HG03439 (cell line): ENCODE data around the gene GRIA3.

Experiments used
- ATAC-seq: cut with Tn5 transposase; IDR thresholded peaks from one replicate; pipeline ENCODE4 v1.9.1; 2021; ENCODE audit warnings: mild to moderate bottlenecking, moderate library complexity; ENCODE audit not compliant: unreplicated experiment

The GRIA3 gene

GRCh38 chrX:123184219-123184865, at the start of gene GRIA3:
Gene GRIA3 (plus strand): TSS chrX:123184278. CDS start chrX:123184536, 258 bp downstream.
- no peak for ATAC-seq

GRCh38 chrX:123138473-123138872, 45.6 kb upstream of the GRIA3 start:
- ATAC-seq, result no peak

DNA sequence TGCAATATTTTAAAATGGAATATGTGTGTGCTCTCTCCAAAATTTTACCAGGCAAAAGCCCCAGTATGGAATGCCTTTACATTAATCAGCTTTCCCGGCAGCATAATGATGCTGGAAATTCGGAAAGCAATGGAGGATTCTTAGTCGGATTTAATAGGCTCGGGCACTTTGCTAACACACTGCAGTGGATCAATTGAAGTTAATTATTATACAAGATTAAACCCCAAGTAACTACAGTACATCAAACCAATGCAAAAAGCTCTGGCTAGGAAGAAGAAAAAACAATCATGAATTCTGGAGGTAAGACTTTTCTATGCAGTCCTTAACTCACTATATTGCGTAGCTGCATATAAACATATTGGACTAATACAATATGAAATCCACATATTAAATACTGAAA, 43.6 kb upstream of the GRIA3 start:
- no peak for ATAC-seq

GRCh38 chrX:123140904-123141303, 43.2 kb upstream of the GRIA3 start:
- ATAC-seq, result no peak

DNA sequence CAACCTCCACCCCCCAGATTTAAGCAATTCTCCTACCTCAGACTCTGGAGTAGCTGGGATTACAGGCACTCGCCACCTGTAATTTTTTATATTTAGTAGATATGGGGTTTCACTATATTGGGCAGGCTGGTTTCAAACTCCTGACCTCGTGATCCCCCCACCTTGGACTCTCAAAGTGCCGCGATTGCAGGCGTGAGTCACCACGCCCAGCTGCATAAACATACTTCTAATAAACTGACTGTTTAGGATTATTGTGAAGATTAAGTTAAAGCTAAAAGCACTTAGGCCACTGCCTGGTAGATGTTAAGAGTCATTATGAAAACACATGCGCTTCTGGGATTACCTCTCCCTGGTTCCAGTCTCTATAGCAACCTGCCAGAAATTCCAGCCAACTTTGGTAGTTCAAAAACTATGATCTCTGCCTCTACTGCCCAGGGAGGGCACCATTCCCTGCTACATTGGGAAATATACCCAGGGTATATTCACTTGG, 30.2 kb upstream of the GRIA3 start:
- no peak for ATAC-seq

- ATAC-seq, result no peak
Observed at GRCh38 chrX:123155327-123155726, 28.8 kb upstream of the GRIA3 start.

GRCh38 chrX:123157586-123157985, 26.5 kb upstream of the GRIA3 start:
- ATAC-seq, result no peak

GRCh38 chrX:123159403-123159802, 24.7 kb upstream of the GRIA3 start:
- no peak for ATAC-seq

GRCh38 chrX:123167621-123168020, 16.5 kb upstream of the GRIA3 start:
- no peak for ATAC-seq

DNA sequence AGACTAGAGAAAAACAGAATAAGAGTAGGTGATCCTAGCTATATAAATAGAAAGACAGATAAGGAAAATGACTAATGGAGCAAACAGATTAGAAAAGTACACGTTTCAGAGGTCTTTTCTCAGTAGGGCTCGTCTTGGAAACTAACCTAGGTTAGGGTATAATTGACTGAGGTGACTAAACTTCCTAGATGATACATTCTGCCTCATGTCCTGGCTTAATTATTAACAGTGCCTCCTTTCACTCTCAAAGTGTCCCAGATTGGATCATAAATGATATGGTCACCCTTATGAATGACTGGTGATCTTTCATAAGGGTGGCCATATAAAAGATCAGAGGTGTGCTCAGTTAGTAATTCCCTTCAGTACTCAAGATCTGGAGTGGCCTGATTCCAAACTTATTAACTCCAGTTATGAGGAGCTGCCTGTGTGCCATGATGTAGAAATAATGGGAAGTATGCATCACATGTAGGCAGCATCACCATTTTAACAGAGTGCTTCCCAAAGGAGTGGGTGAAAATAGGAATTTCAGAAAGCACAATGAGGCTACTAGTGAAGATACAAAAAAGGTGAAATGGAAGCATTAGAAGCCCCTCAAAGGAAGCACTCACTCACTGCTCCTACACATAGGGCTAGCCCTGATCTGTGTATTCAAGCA, 14.7 kb upstream of the GRIA3 start:
- ATAC-seq, result no peak

DNA sequence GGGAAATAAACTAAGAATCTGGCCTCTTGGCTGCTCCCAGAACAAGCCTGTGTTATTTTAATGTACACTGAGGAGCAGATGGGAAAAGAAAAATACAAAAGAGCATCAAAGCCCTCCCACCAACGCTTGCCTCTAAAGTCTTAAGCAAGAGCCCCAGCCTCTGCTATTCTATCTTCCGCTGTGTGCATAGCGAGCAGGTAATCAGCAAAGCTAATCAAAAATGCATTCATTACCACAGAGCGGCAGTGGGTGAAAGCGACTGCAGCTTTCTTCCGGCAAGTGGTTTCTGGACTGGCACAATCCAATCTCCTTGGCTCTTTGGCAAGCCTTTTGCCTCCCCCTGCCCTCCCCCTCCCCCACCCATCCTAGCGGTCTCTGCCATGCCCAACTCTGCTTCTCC, 13.5 kb upstream of the GRIA3 start:
- no peak for ATAC-seq

- ATAC-seq, result no peak
Observed at GRCh38 chrX:123171781-123172180, 12.3 kb upstream of the GRIA3 start.

DNA sequence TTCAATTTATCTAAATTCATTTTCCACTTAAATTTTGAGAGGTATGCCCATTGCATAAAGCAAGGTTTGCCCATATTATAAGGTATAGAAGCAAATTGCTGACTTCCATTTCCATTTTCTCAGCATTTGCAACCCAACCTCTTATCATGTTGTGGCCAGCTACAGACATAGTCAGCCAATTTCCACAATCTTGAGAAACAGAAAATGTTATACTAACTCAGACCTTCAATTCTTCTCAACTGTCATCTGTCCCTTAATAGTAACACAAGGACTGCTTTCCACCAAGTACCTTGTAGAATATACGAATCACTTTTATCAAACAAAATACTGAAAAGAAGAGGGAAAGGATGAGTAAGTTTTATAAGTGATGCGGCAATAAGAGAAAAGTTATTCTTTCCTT, 11.2 kb upstream of the GRIA3 start:
- no peak for ATAC-seq

DNA sequence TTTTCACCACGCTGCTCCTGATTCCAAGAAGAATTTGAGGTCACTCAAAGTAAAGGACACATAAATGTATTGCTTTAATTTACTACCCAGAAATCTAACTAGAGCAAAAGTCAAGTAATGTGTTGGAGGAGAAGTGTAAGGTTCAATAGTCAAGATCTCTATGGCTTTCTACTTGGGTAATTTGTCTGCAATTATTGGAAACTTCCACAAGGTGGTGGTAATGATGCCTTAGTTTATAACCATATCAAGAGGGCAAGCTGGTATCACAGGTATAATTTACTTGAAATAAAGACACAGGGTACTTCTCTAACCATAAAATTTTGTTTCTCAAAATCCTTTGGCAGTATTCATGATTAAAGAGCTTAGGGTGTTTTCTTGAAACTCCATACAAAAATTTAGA, 10.2 kb upstream of the GRIA3 start:
- no peak for ATAC-seq

GRCh38 chrX:123175366-123176122, 8.5 kb upstream of the GRIA3 start:
- no peak for ATAC-seq

- ATAC-seq, result no peak
Observed at GRCh38 chrX:123181233-123181914, 2.7 kb upstream of the GRIA3 start.

DNA sequence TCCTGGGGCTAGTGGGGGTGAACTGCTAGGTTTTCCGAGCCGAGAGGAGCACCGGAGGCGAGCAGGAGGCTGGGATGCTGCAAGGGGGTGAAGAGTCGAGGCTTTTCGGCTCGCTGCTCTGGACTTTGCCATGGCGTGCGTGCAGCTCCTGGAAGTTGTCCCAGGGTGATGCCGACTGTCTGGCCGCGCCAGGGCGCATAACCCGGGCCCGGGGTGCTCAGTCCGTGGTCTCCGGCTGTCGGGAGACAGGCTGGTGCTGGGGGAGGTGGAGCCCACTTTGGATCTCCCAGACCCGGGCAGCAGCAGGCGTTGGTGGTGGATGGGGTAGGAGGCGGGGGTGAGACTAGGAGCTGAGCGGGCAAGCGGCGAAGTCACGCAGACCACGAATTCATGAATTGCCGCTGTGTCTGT, 793 bp downstream of the GRIA3 start:
- no peak for ATAC-seq

- no peak for ATAC-seq
Observed at GRCh38 chrX:123185721-123186120, 1.6 kb downstream of the GRIA3 start.

GRCh38 chrX:123186801-123187200, 2.7 kb downstream of the GRIA3 start:
- ATAC-seq, result no peak

DNA sequence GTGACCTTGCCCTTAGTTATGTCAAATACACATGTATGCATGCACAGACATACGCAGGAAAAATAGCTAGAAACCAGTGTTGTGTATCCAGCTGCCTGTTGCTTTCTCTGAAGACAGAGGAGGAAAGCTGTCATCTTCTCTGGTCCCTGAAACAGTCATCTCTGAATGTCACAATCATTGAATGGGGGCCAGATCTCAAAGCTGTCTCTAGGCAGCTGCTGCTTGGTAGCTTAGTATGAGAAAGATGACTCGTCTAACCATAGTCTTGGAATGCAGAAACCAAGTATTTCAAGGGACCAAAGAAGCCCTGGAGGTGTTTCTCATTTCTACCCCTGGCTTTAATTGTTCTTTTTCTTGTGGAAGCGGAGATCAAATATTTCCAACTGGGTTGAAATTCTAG, 4.0 kb downstream of the GRIA3 start:
- no peak for ATAC-seq

DNA sequence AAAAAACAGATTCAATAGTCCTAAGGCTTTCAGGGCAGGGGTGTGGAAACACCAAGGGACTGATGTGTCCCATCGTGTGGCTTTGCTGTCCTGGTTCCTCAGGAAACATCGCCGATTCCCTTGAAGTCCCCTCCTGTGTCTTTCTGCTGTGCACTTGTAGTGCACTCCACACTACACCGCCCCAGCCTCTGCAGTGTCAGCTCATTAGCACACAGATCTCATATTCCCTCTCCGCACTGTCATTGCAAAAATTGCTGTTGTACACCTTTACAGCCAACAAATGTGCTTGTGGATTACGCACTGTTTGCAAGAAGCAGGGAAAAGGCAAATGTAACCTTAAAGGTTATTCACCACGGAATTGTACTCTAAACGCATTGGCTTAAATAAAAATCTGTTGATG, 5.3 kb downstream of the GRIA3 start:
- no peak for ATAC-seq
